VCaP (cell line): ENCODE data around the gene ZNF511.

Experiments used
- H3K27ac ChIP-seq: fragments of 450-650 bp; 2 replicates; pipeline ENCODE4 v1.5.1; 2017
- TF ChIP-seq, protein P1 (sequence below): fragments of 450-650 bp; conservative IDR thresholded peaks from 2 replicates; pipeline ENCODE4 v1.5.1; 2017; ENCODE audit warnings: mild to moderate bottlenecking, moderate library complexity

ZNF511 gene

DNA sequence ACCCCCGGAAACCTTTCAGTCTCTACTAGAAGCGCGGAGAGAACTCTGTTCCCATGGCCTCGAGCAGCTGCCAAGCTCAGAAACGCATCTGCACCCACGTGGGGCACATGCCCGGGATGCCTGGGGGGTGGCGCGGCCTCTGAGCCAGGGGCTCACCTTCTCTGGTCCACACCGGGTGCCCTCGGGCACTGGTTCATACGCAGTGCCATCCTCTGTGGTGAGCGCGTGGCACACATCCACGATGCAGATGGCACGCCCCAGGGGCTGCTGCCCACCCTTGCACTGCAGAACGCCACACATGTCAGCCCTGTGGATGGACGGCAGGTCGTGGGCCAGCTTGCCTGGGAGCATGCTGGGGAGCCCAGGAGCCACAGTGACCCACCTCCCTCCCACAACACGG is 38.5 kb upstream of the ZNF511 start:
- TF ChIP-seq, protein P1, sequence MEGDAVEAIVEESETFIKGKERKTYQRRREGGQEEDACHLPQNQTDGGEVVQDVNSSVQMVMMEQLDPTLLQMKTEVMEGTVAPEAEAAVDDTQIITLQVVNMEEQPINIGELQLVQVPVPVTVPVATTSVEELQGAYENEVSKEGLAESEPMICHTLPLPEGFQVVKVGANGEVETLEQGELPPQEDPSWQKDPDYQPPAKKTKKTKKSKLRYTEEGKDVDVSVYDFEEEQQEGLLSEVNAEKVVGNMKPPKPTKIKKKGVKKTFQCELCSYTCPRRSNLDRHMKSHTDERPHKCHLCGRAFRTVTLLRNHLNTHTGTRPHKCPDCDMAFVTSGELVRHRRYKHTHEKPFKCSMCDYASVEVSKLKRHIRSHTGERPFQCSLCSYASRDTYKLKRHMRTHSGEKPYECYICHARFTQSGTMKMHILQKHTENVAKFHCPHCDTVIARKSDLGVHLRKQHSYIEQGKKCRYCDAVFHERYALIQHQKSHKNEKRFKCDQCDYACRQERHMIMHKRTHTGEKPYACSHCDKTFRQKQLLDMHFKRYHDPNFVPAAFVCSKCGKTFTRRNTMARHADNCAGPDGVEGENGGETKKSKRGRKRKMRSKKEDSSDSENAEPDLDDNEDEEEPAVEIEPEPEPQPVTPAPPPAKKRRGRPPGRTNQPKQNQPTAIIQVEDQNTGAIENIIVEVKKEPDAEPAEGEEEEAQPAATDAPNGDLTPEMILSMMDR = no peak
- no peak overlapping the region for H3K27ac ChIP-seq

DNA sequence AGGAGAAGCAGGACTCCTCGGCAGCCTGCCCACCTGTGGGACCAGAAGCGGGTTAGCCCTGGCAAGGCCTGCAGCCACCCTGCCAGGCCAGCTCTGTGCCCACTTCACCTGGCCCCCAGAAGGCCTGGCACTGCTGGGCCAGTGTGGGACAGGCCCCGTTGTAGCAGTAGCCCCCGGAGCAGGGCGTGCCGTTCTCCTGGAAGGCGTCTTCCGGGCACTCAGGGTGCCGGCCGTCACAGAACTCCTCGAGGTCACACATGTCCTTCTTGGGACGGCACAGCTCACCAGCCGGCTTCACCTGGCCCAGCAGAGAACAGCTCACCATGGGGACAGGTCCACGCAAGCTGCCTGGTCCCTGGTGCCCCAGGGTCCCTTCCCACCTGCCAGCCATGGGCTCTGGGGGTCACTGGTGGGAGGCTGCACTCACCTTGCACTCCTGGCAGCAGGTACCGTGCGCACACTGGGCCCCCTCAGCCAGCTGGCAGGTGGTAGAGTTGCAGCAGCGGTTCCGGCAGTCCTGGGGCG is 37.9 kb upstream of the ZNF511 start:
- no peak overlapping the region for H3K27ac ChIP-seq

GRCh38 chr10:133271521-133272300 is 37.0 kb upstream of the ZNF511 start:
- H3K27ac ChIP-seq = no peak overlapping the region
- TF ChIP-seq, protein P1 = no peak

More for the DNA sequence above, 37.9 kb upstream of the ZNF511 start:
- TF ChIP-seq, protein P1 = no peak

DNA sequence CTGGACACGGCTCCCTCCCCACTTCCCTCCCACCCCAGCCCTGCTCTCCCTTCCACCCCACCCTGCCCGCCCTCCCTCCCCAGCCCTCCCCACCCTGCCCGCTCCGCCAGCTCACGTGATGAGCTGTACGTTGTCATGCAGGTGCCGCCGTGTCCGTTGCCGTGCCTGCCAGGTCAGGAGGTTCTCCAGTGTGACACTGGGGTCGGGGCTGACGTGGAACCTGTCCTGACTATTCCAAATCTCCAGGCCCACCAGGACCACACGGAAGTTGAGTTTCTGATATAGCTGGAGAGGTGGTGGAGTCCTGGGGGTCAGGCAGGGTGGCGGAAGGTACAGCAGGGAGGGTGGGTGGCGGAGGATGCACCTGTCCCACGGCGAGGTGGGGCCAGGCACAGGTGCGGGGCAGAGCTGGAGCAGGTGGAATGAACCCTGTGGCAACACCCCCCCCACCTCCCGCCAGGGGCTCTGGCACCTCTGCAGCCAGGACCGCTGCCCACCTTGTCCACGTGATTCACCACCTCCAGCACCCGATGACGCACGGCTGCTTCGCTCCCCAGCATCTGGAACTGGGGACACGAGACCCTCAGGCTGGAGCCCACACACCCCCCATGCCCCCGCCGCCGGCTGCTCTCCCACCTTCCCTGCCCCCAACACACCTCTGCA is 36.3 kb upstream of the ZNF511 start:
- no peak overlapping the region for H3K27ac ChIP-seq
- TF ChIP-seq, protein P1 = no peak

DNA sequence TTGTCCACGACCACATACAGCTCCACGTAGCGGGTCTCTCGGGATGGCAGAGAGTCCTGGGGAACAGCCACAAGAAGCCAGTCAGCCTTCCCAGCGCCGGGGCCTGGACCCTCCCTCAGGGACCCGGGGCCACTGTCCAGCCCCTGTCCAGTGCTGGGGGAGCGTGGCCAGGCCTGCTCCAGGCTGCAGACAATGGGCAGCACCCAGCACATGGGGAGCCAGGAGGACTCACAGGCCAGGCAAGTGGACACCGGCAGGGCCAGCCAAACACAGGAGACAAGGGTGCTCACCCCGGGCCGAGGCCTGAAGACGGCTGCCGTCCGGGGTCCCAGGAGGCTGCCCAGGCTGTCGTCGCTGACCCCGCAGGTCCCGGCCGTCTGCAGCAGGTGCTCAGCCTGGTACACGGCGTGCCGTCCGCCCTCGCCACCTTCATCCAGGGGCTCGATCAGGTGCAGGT is 35.7 kb upstream of the ZNF511 start:
- TF ChIP-seq, protein P1 = no peak
- no peak overlapping the region for H3K27ac ChIP-seq

GRCh38 chr10:133273534-133274143 is 35.1 kb upstream of the ZNF511 start:
- TF ChIP-seq, protein P1 = no peak
- no peak overlapping the region for H3K27ac ChIP-seq
